ENCODE results near the gene MUC2. TPM values are rescaled to one million over a fixed set of nuclear protein-coding genes. Genes with fewer than 3 reads are reported as not detected.

Gene MUC2
- total RNA-seq, 1 donor from 2014 or later, result not detected

GRCh38 chr11:1123970-1124369 is 49.3 kb downstream of the MUC2 start:
- Mint-ChIP-seq H3K27me3 (ENCODE audit: unreplicated experiment) (peaks cover 14% of the 10 kb centered on the region), H3K4me1 (ENCODE audit: unreplicated experiment) (no peaks in the 10 kb centered on the region), H3K27ac (ENCODE audit: unreplicated experiment) (no peak overlapping the region), H3K36me3 (ENCODE audit: low read depth, unreplicated experiment) (no peaks in the 10 kb centered on the region), H3K4me3 (ENCODE audit: unreplicated experiment) (no peak overlapping the region), H3K9me3 (ENCODE audit: unreplicated experiment) (no peaks in the 10 kb centered on the region)
- no peak for TF ChIP-seq CTCF (IDR thresholded peaks at IDR 0.05; ENCODE audit: unreplicated experiment)
- DNase-seq (ENCODE audit: low spot score), result no peak

Other genes starting within 250 kb of the MUC2 start
- 28.8 TPM for gene CRACR2B, start 247.0 kb upstream of the MUC2 start, total RNA-seq (ENCODE audit: unreplicated experiment)
- 49.6 TPM for gene CD151, start 241.9 kb upstream of the MUC2 start, total RNA-seq (ENCODE audit: unreplicated experiment)
- 76.7 TPM for gene POLR2L, start 232.3 kb upstream of the MUC2 start, total RNA-seq (ENCODE audit: unreplicated experiment)
- gene TSPAN4, start 232.0 kb upstream of the MUC2 start, total RNA-seq (ENCODE audit: unreplicated experiment), result 26.4 TPM
- 69.3 TPM for gene CHID1, start 164.1 kb upstream of the MUC2 start, total RNA-seq (ENCODE audit: unreplicated experiment)
- gene AP2A2, start 149.0 kb upstream of the MUC2 start, total RNA-seq (ENCODE audit: unreplicated experiment), result 287 TPM
- gene MUC6, start 38.2 kb upstream of the MUC2 start, total RNA-seq (ENCODE audit: unreplicated experiment), result not detected
- gene MUC5AC, start 83.1 kb downstream of the MUC2 start, total RNA-seq (ENCODE audit: unreplicated experiment), result not detected
- not detected for gene MUC5B, start 148.2 kb downstream of the MUC2 start, total RNA-seq (ENCODE audit: unreplicated experiment)
- gene TOLLIP, start 234.8 kb downstream of the MUC2 start, total RNA-seq (ENCODE audit: unreplicated experiment), result 65.3 TPM